GM10248 (cell line): ENCODE measurements around the gene MYO16.
"Not testable (repeated sequence)": the region's sequence is repeated elsewhere in the genome, so short reads cannot be mapped to it uniquely, and the experiment has no call there.

Source experiments
- CTCF ChIA-PET: fragments of 300-600 bp; sonication (Branson Sonifier 250); formaldehyde crosslinking; extraction: SDS; loops from one replicate; lab custom pipeline; 2021; ENCODE audit warnings: antibody characterized with exemption; lab: Yijun Ruan, JAX
- POLR2A ChIA-PET: fragments of 350-650 bp; sonication (Branson Sonifier 250); formaldehyde crosslinking; extraction: SDS; loops from one replicate; lab custom pipeline; 2020; ENCODE audit warnings: antibody characterized with exemption; lab: Yijun Ruan, JAX
- DNase-seq: peaks from one replicate; pipeline ENCODE4 v3.0.0; 2012; ENCODE audit errors: extremely low spot score
- TF ChIP-seq, protein P1 (sequence below): IDR thresholded peaks from 2 replicates; pipeline ENCODE4 v1.5.1; 2012; ENCODE audit warnings: mild to moderate bottlenecking, low read depth; ENCODE audit errors: extremely low read depth, missing control alignments, control extremely low read depth

MYO16 gene

DNA sequence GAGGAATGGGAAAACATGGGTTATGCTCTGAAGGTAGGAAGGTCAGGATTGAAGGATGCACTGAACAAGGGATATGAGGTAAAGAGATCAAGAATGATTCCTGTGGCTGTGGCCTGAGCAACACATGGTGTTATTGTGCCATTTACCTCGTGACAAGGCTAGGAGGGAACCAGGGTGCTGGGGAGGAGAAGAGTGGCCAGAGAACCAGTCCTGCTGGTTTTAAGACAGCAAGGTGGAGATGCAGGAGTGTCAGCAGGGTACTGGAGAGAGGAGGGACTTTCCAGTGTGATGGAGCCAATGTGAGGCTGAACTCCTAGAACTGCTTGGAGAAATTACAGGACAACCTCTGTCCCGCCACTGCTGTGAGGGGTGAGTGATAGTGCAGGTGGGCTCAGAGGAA lies 282.4 kb downstream of the MYO16 start:
- TF ChIP-seq, protein P1, sequence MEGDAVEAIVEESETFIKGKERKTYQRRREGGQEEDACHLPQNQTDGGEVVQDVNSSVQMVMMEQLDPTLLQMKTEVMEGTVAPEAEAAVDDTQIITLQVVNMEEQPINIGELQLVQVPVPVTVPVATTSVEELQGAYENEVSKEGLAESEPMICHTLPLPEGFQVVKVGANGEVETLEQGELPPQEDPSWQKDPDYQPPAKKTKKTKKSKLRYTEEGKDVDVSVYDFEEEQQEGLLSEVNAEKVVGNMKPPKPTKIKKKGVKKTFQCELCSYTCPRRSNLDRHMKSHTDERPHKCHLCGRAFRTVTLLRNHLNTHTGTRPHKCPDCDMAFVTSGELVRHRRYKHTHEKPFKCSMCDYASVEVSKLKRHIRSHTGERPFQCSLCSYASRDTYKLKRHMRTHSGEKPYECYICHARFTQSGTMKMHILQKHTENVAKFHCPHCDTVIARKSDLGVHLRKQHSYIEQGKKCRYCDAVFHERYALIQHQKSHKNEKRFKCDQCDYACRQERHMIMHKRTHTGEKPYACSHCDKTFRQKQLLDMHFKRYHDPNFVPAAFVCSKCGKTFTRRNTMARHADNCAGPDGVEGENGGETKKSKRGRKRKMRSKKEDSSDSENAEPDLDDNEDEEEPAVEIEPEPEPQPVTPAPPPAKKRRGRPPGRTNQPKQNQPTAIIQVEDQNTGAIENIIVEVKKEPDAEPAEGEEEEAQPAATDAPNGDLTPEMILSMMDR = no peak
- ChIA-PET POLR2A (no interaction called here), CTCF (interaction anchor here (5.9 kb wide), 1 partner anchor 14 kb away, joined by 69 read pairs; no protein-coding TSS in a partner anchor)
- DNase-seq = no peak

DNA sequence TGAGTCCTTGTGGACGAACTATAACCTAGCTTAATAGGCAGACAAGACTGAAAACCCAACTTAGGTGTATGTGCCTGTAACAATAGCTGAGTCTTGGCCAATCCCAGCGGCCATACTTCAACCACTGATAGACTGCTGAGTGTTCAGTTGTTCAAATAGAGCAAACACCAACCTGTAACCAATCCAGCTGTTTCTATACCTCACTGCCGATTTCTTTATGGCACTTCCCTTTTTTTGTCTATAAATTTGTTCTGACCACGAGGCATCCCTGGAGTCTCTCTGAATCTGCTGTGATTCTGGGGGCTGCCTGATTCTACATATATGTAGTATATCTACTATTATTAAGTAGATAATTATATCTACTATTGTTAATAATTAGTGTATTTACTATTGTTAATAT lies 284.3 kb downstream of the MYO16 start:
- DNase-seq, POLR2A ChIA-PET: not testable (repeated sequence)
- CTCF ChIA-PET = interaction anchor here (1.1 to 5.9 kb wide), 4 partner anchors 15 to 47 kb away, joined by 3 to 69 read pairs (median 13); no protein-coding TSS in a partner anchor

DNA sequence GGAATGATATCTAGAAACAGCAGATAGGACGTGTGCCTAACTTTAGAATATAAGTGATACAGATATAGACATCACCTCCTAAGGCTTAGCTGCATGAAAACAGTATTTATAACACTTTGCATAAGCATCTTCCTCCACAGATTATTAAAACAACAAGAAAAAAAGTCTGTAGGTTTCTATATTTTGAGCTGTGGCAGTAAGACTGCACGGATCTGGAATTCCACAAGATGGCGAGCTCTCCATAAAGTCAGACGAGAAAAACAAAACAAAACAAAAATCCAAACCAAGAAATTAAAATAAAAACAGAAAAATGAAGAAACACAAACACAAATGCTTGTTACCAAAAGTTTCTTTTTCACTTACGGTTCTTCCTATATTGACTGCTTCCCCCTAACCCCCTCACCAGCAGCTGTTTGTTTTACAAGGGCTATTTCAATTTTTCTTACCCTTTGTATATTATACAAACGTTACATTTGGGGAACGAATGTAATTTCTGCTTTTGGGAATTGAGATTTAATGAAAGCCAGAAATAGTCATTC lies 285.8 kb downstream of the MYO16 start:
- TF ChIP-seq, protein P1 = peak; percentile 42
- no peak for DNase-seq
- ChIA-PET CTCF (interaction anchor here (0.7 to 5.9 kb wide), 12 partner anchors 8 to 575 kb away, joined by 3 to 69 read pairs (median 4); no protein-coding TSS in a partner anchor), POLR2A (interaction anchor here (0.5 kb wide), 1 partner anchor 25 kb away, joined by 5 read pairs; no protein-coding TSS in a partner anchor)

DNA sequence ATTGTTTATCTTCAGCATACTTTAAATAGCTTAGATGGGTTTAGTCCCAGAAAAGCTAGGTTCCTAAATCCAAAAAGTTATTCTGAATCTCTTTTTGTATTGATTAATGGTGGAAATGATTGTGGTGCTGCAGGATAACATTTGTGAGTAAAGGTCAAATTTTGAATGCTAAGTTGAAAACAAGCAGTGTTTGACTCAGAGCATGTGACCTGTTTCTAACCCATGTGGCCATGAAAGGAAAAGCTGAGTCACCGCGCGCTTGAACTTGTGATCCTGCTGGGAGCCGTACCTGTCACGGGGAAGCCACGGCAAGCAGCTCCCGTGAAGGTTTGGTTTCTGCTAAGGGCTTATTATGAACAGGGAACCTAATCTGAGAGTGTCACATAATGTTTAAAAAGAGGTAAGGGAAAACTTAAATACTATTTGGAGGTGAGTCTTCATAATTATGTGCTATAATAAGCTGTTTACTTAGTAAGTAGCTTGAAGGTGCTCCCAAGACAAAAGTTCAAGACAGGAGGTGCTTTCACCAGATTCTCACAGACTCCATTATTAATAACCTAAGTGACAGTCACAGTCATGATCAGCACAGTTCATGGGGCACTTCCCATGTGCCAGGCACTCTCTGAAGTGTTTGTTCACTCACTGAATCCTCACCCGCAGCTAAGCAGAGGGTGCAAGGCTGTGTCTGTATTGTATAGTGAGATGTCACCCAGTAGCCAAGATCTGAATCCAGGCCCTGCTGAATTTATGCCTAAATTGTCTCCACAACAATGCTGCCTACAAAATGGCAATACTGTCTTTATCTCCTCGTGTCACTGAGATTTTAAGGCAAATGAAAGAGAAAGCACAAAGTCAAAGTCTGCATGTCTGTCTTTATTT lies 286.5 kb downstream of the MYO16 start:
- CTCF ChIA-PET = interaction anchor here (0.7 to 5.9 kb wide), 12 partner anchors 9 to 575 kb away, joined by 3 to 69 read pairs (median 4); no protein-coding TSS in a partner anchor
- peak; percentile 71 for DNase-seq

DNA sequence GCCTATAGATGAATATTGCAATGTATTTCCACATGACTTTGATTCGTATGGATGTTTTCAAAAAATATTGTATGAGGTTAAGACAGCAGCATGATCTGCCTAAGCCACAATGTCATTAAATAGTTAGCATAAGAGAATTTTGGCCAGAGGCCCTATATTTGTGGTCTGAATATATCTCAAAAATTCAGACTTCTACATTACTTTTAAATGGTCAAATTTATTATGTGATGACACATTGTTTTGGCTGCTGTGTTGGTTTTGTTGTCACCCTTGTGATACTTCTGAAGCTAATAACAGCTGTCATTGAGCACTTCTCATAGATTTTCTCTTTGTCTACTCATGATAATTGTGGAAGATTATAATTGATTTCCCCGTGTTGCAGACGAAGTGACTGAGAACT lies 288.2 kb downstream of the MYO16 start:
- ChIA-PET CTCF (interaction anchor here (0.8 to 5.9 kb wide), 4 partner anchors 9 to 43 kb away, joined by 4 to 69 read pairs (median 13); no protein-coding TSS in a partner anchor), POLR2A (no interaction called here)
- TF ChIP-seq, protein P1 = no peak
- DNase-seq = no peak

More for the DNA sequence above, 286.5 kb downstream of the MYO16 start:
- POLR2A ChIA-PET = interaction anchor here (0.5 kb wide), 1 partner anchor 26 kb away, joined by 5 read pairs; no protein-coding TSS in a partner anchor
- TF ChIP-seq, protein P1 = no peak

DNA sequence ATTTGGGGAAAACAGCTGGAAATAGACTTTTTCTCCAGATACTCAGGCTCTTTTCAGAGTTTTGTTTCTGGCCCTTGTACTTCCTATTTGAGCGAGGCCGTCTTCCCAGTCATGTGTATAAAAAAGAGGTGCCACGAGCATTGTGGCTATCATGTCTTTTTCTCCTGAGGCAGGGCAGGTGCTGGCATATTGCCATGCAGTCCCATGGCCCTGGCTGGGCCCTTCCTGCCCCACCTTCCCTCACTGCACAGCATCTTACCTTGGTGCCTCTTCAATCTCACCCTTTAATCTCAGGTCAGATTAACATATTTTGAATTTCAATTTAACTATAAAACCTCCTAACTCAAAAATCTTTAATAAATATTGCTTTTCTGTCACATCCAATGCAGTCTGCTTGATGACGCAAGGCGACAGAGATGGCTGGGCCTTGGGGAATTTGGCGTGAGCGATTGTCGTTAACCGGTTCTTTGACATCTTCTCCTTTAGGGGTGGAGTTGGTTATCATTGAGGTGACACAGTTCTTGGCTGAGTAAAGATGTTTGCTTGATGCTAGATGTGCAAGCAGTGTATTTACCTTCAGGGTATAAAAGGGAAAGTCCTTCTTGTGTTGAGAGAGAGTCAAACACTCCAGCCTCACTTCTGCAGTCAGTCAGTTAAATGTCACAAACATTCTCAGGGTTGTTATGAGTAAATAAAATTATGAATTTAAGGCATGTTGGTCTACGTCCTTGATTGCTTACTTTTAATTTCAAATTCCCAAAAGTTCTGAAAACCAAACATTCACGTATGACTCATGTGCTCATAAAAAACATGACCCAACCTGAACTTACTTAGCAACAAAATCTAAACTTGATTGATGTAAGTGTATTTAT lies 289.9 kb downstream of the MYO16 start:
- TF ChIP-seq, protein P1 = no peak
- no peak for DNase-seq
- ChIA-PET POLR2A (no interaction called here), CTCF (no interaction called here)
